Skeletal muscle satellite cell (primary cell): ENCODE results near the gene TSPEAR. TPM values are rescaled to one million over a fixed set of nuclear protein-coding genes. Genes with fewer than 3 reads are reported as not detected.

Experiments
- H3K27me3 ChIP-seq: 2 replicates; pipeline ENCODE4 v1.7.0; 2013; ENCODE audit warnings: low read length; ENCODE audit not compliant: control insufficient read depth, insufficient read depth
- H3K36me3 ChIP-seq: 2 replicates; pipeline ENCODE4 v1.7.0; 2013; ENCODE audit warnings: mild to moderate bottlenecking, control low read depth, low read length; ENCODE audit not compliant: insufficient read depth
- H3K4me1 ChIP-seq: 2 replicates; pipeline ENCODE4 v1.7.0; 2013; ENCODE audit warnings: low read length; ENCODE audit not compliant: control insufficient read depth, insufficient read depth
- H3K4me2 ChIP-seq: 2 replicates; pipeline ENCODE4 v1.7.0; 2013; ENCODE audit warnings: mild to moderate bottlenecking, low read length
- H3K4me3 ChIP-seq: 2 replicates; pipeline ENCODE4 v1.7.0; 2013; ENCODE audit warnings: low read length
- H3K9ac ChIP-seq: 2 replicates; pipeline ENCODE4 v1.7.0; 2013; ENCODE audit warnings: mild to moderate bottlenecking, low read depth, low read length, moderate library complexity
- H3K9me3 ChIP-seq: replicated peaks from 2 replicates; pipeline ENCODE4 v1.7.0; 2013; ENCODE audit warnings: mild to moderate bottlenecking, control low read depth, low read length
- small RNA-seq: library from RNA; depleted of rRNA; stranded (forward); fragments of <200 nt; gene quantifications from one replicate; pipeline ENCODE3, GENCODE V24; 2012

TSPEAR gene

DNA sequence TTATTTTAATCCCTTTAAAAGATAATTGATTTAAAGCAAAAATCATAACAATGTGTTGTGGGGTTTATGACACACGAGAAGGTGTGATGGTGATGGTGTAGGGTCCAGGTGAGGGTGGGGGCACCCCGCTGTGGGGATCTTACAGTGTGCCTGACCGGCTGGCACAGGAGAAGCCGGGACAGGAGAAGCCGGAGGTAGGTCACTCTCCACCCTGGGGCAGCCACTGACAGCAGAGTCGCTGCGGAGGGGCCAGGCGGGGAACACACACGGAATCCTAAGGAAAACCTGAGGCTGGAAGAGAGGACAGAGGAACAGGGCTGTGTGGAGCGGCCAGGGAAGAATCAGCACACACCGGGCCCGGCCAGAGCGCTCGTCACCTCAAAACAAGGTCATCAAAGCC lies 260.4 kb downstream of the TSPEAR start:
- H3K9me3 ChIP-seq, result no peaks in the 10 kb centered on the region
- no peak overlapping the region for H3K4me2 ChIP-seq
- H3K9ac ChIP-seq, result no peak overlapping the region
- H3K27me3 ChIP-seq, result peaks cover 47% of the 10 kb centered on the region
- no peaks in the 10 kb centered on the region for H3K4me1 ChIP-seq
- H3K4me3 ChIP-seq, result no peak overlapping the region
- H3K36me3 ChIP-seq, result no peaks in the 10 kb centered on the region

DNA sequence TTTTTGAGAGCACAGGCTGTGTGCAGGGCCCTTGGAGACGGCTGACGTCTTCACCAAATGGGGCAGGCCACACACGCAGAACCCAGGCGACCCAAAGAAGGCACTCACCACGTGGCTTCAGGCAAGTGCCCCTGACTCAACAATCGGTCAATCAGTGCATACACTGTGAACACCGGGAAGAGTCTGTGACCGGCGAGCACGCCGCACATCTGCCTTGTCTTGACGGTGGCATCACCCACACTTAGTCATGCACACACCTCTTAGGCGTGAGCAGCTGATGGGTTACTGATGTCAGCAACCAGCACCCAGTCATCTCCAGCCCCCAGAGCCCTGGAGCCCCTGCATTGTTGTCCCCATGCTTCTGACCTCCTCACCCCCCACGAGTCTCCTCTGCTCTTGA lies 261.0 kb downstream of the TSPEAR start:
- Histone ChIP-seq H3K4me3 (no peak overlapping the region), H3K9ac (no peak overlapping the region), H3K4me1 (no peaks in the 10 kb centered on the region), H3K27me3 (peaks cover 47% of the 10 kb centered on the region), H3K36me3 (no peaks in the 10 kb centered on the region), H3K4me2 (no peak overlapping the region), H3K9me3 (no peaks in the 10 kb centered on the region)

GRCh38 chr21:44449473-44450363 lies 261.7 kb downstream of the TSPEAR start:
- H3K9me3 ChIP-seq, result no peaks in the 10 kb centered on the region
- peaks cover 47% of the 10 kb centered on the region for H3K27me3 ChIP-seq
- H3K9ac ChIP-seq, result no peak overlapping the region
- H3K4me1 ChIP-seq, result no peaks in the 10 kb centered on the region
- no peak overlapping the region for H3K4me2 ChIP-seq
- no peaks in the 10 kb centered on the region for H3K36me3 ChIP-seq
- no peak overlapping the region for H3K4me3 ChIP-seq

DNA sequence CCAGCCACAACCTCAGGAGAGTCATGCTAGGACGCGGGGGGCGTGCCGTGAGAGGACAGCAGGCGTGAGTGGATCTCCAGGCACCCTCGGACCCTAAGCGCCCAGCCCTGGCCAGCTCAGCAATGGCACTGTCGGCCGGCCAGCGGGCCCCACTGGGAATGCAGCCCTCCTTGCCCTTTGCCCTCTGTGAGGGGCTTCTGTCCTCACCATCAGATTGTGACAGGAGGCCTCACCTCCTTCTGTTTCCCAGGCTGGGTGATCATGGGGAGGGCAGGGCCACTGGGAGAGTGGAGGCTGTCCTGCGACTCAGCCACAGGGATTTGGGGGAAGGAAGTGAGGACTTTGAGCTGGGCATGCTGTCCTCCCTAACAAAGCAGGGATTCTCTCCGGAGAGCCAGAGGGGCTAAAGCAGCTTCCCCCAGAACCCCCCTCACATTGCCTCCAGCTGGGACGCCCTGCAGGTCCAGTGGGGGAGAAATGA lies 262.7 kb downstream of the TSPEAR start:
- Histone ChIP-seq H3K27me3 (peaks cover 40% of the 10 kb centered on the region), H3K9ac (no peak overlapping the region), H3K9me3 (no peaks in the 10 kb centered on the region)

More for the DNA sequence above, 262.7 kb downstream of the TSPEAR start:
- H3K4me2 ChIP-seq, result no peak overlapping the region
- H3K36me3 ChIP-seq, result no peaks in the 10 kb centered on the region
- no peaks in the 10 kb centered on the region for H3K4me1 ChIP-seq
- H3K4me3 ChIP-seq, result no peak overlapping the region

Small RNAs within 50 kb of the gene (small RNA-seq; reads per million reads assigned to genes)
- gene KRTAP12-6P, result not detected
